ENCODE results near the gene ACER2.

ACER2 gene

GRCh38 chr9:19423163-19423562, 14.4 kb downstream of the ACER2 start:
- H3K27ac ChIP-seq, result no peak overlapping the region
- H3K4me1 ChIP-seq (ENCODE audit: control insufficient read depth in 1 of 2, insufficient read depth in 1 of 2, low read depth in 1 of 2, low read length in 1 of 2), result no peaks in the 10 kb centered on the region
- H3K9me3 ChIP-seq, result no peaks in the 10 kb centered on the region
- no peaks in the 10 kb centered on the region for H3K27me3 ChIP-seq
- H3K4me3 ChIP-seq (ENCODE audit: low read depth in 1 of 2, low read length in 1 of 2), result no peak overlapping the region
- no peak for TF ChIP-seq CTCF (IDR thresholded peaks at IDR 0.05)
- H3K36me3 ChIP-seq, result no peaks in the 10 kb centered on the region

- no peak for TF ChIP-seq CTCF (IDR thresholded peaks at IDR 0.05)
- no peak overlapping the region for H3K27ac ChIP-seq
- H3K36me3 ChIP-seq, result no peaks in the 10 kb centered on the region
- H3K4me1 ChIP-seq (ENCODE audit: control insufficient read depth in 1 of 2, insufficient read depth in 1 of 2, low read depth in 1 of 2, low read length in 1 of 2), result no peaks in the 10 kb centered on the region
- no peaks in the 10 kb centered on the region for H3K9me3 ChIP-seq
- no peaks in the 10 kb centered on the region for H3K27me3 ChIP-seq
- no peak overlapping the region for H3K4me3 ChIP-seq (ENCODE audit: low read depth in 1 of 2, low read length in 1 of 2)
These were observed 15.5 kb downstream of the ACER2 start for GRCh38 chr9:19424176-19424779.

GRCh38 chr9:19429595-19429994, 20.8 kb downstream of the ACER2 start:
- H3K9me3 ChIP-seq, result no peaks in the 10 kb centered on the region
- H3K4me1 ChIP-seq (ENCODE audit: control insufficient read depth in 1 of 2, insufficient read depth in 1 of 2, low read depth in 1 of 2, low read length in 1 of 2), result no peaks in the 10 kb centered on the region
- no peaks in the 10 kb centered on the region for H3K27me3 ChIP-seq
- no peak overlapping the region for H3K4me3 ChIP-seq (ENCODE audit: low read depth in 1 of 2, low read length in 1 of 2)
- no peak overlapping the region for H3K27ac ChIP-seq
- TF ChIP-seq CTCF (IDR thresholded peaks at IDR 0.05), result no peak
- no peaks in the 10 kb centered on the region for H3K36me3 ChIP-seq

- no peaks in the 10 kb centered on the region for H3K9me3 ChIP-seq
These were observed 21.5 kb downstream of the ACER2 start for GRCh38 chr9:19430201-19430760.

GRCh38 chr9:19431361-19432171, 22.8 kb downstream of the ACER2 start:
- Histone ChIP-seq H3K4me1 (ENCODE audit: control insufficient read depth in 1 of 2, insufficient read depth in 1 of 2, low read depth in 1 of 2, low read length in 1 of 2) (no peaks in the 10 kb centered on the region), H3K4me3 (ENCODE audit: low read depth in 1 of 2, low read length in 1 of 2) (no peak overlapping the region), H3K9me3 (no peaks in the 10 kb centered on the region), H3K36me3 (no peaks in the 10 kb centered on the region), H3K27me3 (no peaks in the 10 kb centered on the region), H3K27ac (no peak overlapping the region)
- TF ChIP-seq CTCF (IDR thresholded peaks at IDR 0.05), result no peak

More at GRCh38 chr9:19430201-19430760, 21.5 kb downstream of the ACER2 start:
- H3K27me3 ChIP-seq, result no peaks in the 10 kb centered on the region
- H3K27ac ChIP-seq, result no peak overlapping the region
- H3K36me3 ChIP-seq, result no peaks in the 10 kb centered on the region
- no peak overlapping the region for H3K4me3 ChIP-seq (ENCODE audit: low read depth in 1 of 2, low read length in 1 of 2)
- no peaks in the 10 kb centered on the region for H3K4me1 ChIP-seq (ENCODE audit: control insufficient read depth in 1 of 2, insufficient read depth in 1 of 2, low read depth in 1 of 2, low read length in 1 of 2)
- TF ChIP-seq CTCF (IDR thresholded peaks at IDR 0.05), result no peak

Measured in neutrophil (primary cell).